A549 (cell line): Measurements from ENCODE around the gene SOHLH2. TPM values are rescaled to one million over a fixed set of nuclear protein-coding genes. Genes with fewer than 3 reads are reported as not detected.

Experiments used
- ATAC-seq, 2 experiments: fragments of 200-7000 bp in 1 of 2; fragments of >200 bp in 1 of 2; cut with Nextera tagmentation in 1 of 2; cut with Tn5 transposase in 1 of 2; 3 replicates each; pipeline versions ENCODE4 v1.8.0 to v1.9.1; 2018 to 2020; ENCODE audit warnings: mild to moderate bottlenecking in 1 of 2, moderate library complexity in 1 of 2
- CTCF ChIA-PET: fragments of 300-600 bp; sonication (Branson Sonifier 250); formaldehyde crosslinking; extraction: SDS; loops from one replicate; lab custom pipeline; 2021; ENCODE audit warnings: antibody characterized with exemption, inconsistent platforms; lab: Yijun Ruan, JAX
- POLR2A ChIA-PET: fragments of 350-600 bp; formaldehyde crosslinking; extraction: SDS; loops from one replicate; lab custom pipeline; 2021; ENCODE audit warnings: antibody characterized with exemption, inconsistent platforms; lab: Yijun Ruan, JAX
- DNase-seq, 2 experiments: peaks; one replicate each; pipeline versions ENCODE4 v3.0.0 to v3.0.0-alpha.2; 2011 to 2016; ENCODE audit warnings: low read depth in 1 of 2, low spot score in 1 of 2
- FAIRE-seq: peaks from 2 replicates; lab custom pipeline; 2011; peaks lifted over from hg19 to GRCh38; lab: Jason Lieb, UNC
- H3K27ac ChIP-seq, 2 experiments: fragments of >200 bp; sonication (Bioruptor Twin); formaldehyde crosslinking; 3 replicates each; pipeline ENCODE4 v1.5.1; 2016 to 2017
- H3K4me1 ChIP-seq: fragments of >200 bp; sonication (Bioruptor Twin); formaldehyde crosslinking; 3 replicates; pipeline ENCODE4 v1.6.1; 2016
- H3K4me2 ChIP-seq: fragments of >200 bp; sonication (Bioruptor Twin); formaldehyde crosslinking; 3 replicates; pipeline ENCODE4 v1.6.1; 2016
- H3K4me3 ChIP-seq: fragments of >200 bp; sonication (Bioruptor Twin); formaldehyde crosslinking; 3 replicates; pipeline ENCODE4 v1.5.1; 2016
- H3K9me3 ChIP-seq: fragments of >200 bp; sonication (Bioruptor Twin); formaldehyde crosslinking; 3 replicates; pipeline ENCODE4 v1.6.1; 2016
- BHLHE40 ChIP-seq: IDR thresholded peaks from 2 replicates; pipeline ENCODE4 v1.6.1; 2012; ENCODE audit warnings: low read depth, low read length, inconsistent platforms
- CEBPB ChIP-seq, 2 experiments: fragments of >200 bp in 1 of 2; sonication (Bioruptor Twin) in 1 of 2; formaldehyde crosslinking in 1 of 2; IDR thresholded peaks; 2 replicates each; pipeline ENCODE4 v1.6.1; 2012 to 2016
- CHD2 ChIP-seq: fragments of 150-350 bp; IDR thresholded peaks from 2 replicates; pipeline ENCODE4 v1.6.1; 2014; ENCODE audit warnings: low read length; ENCODE audit not compliant: partially characterized antibody
- EHF ChIP-seq: fragments of 250-450 bp; sonication (Bioruptor Pico); IDR thresholded peaks from 2 replicates; pipeline ENCODE4 v1.5.0; 2020; ENCODE audit warnings: mild to moderate bottlenecking
- EP300 ChIP-seq, 2 experiments: fragments of >200 bp; sonication (Bioruptor Twin); formaldehyde crosslinking; IDR thresholded peaks; 2 replicates in 1 of 2; 3 replicates in 1 of 2; pipeline ENCODE4 v1.6.1; 2016 to 2017
- FOSL2 ChIP-seq, 2 experiments: fragments of 450-650 bp in 1 of 2; fragments of >200 bp in 1 of 2; sonication (Bioruptor Twin) in 1 of 2; formaldehyde crosslinking; IDR thresholded peaks; 2 replicates each; pipeline versions ENCODE4 v1.5.0 to v1.6.1; 2016 to 2020; ENCODE audit warnings: mild to moderate bottlenecking in 1 of 2, moderate library complexity in 1 of 2
- HEYL ChIP-seq: fragments of 250-450 bp; sonication (Bioruptor Pico); IDR thresholded peaks from 2 replicates; pipeline ENCODE4 v1.8.0; 2021; ENCODE audit warnings: mild to moderate bottlenecking, moderate library complexity
- HOXB5 ChIP-seq: fragments of 250-450 bp; sonication (Bioruptor Pico); IDR thresholded peaks from 2 replicates; pipeline ENCODE4 v1.5.0; 2020; ENCODE audit warnings: mild to moderate bottlenecking, moderate library complexity
- KDM1A ChIP-seq: fragments of 200-600 bp; sonication (generic); IDR thresholded peaks from 2 replicates; pipeline ENCODE4 v1.6.1; 2016; ENCODE audit warnings: low read depth, mild to moderate bottlenecking
- KDM5A ChIP-seq: fragments of 200-600 bp; sonication (generic); IDR thresholded peaks from 2 replicates; pipeline ENCODE4 v1.6.1; 2016; ENCODE audit warnings: antibody characterized with exemption, mild to moderate bottlenecking
- MAFK ChIP-seq: fragments of 450-650 bp; IDR thresholded peaks from 2 replicates; pipeline ENCODE4 v1.6.1; 2014; ENCODE audit not compliant: partially characterized antibody
- MAZ ChIP-seq: fragments of 150-350 bp; IDR thresholded peaks from 2 replicates; pipeline ENCODE4 v1.6.1; 2014; ENCODE audit warnings: antibody characterized with exemption, low read depth, low read length, borderline replicate concordance
- NR3C1 ChIP-seq: fragments of >200 bp; sonication (Bioruptor Twin); formaldehyde crosslinking; IDR thresholded peaks from 3 replicates; pipeline ENCODE4 v1.6.1; 2017
- POLR2AphosphoS2 ChIP-seq: conservative IDR thresholded peaks from 2 replicates; pipeline ENCODE4 v1.6.1; 2012; ENCODE audit warnings: low read length, improper control_type of control experiment, inconsistent platforms
- RARB ChIP-seq: fragments of 250-450 bp; sonication (Bioruptor Pico); IDR thresholded peaks from 2 replicates; pipeline ENCODE4 v1.8.0; 2021; ENCODE audit warnings: mild to moderate bottlenecking, moderate library complexity
- SREBF2 ChIP-seq: fragments of 450-650 bp; IDR thresholded peaks from 2 replicates; pipeline ENCODE4 v1.6.1; 2014; ENCODE audit warnings: mild to moderate bottlenecking, moderate library complexity
- TFCP2L1 ChIP-seq: fragments of 250-450 bp; sonication (Bioruptor Pico); IDR thresholded peaks from 2 replicates; pipeline ENCODE4 v1.5.0; 2021; ENCODE audit warnings: mild to moderate bottlenecking
- TP53 ChIP-seq: fragments of 250-450 bp; sonication (Bioruptor Pico); IDR thresholded peaks from 2 replicates; pipeline ENCODE4 v1.5.0; 2021; ENCODE audit warnings: mild to moderate bottlenecking, moderate library complexity
- ZC3H11A ChIP-seq: fragments of 450-650 bp; IDR thresholded peaks from 2 replicates; pipeline ENCODE4 v1.6.1; 2014; ENCODE audit warnings: antibody characterized with exemption, mild to moderate bottlenecking
- ZSCAN20 ChIP-seq: fragments of 250-450 bp; sonication (Bioruptor Pico); IDR thresholded peaks from 2 replicates; pipeline ENCODE4 v1.8.0; 2022; ENCODE audit warnings: mild to moderate bottlenecking, moderate library complexity
- WGBS: methylation state at CpG from one replicate; pipeline ENCODE4 v1.1.6; 2017; ENCODE audit errors: missing lambda C conversion rate; 5-methylcytosine and 5-hydroxymethylcytosine counted together
- polyA plus RNA-seq, 4 experiments: library from polyadenylated mRNA; depleted of rRNA in 3 of 4; stranded (reverse); fragments of >200 nt; fragmentation: RNase III in 1 of 4; extraction: RNeasy Plus Mini Kit Qiagen cat#74134 plus additional on column Dnase treatment in 1 of 4; gene quantifications; 2 replicates in 3 of 4; 3 replicates in 1 of 4; pipeline ENCODE4 v1.2.3, GENCODE V29; 2011 to 2017
- TF ChIP-seq, protein P1 (sequence below): IDR thresholded peaks from 2 replicates; pipeline ENCODE4 v1.6.1; 2012
- TF ChIP-seq, protein P2 (sequence below): fragments of 200-600 bp; sonication (generic); IDR thresholded peaks from 2 replicates; pipeline ENCODE4 v1.6.1; 2016; ENCODE audit warnings: antibody characterized with exemption, mild to moderate bottlenecking, moderate library complexity

The SOHLH2 gene
- polyA plus RNA-seq, 2 of the 4 experiments (the other 2 are of a cell fraction): 0.14 TPM; not detected in 1

DNA sequence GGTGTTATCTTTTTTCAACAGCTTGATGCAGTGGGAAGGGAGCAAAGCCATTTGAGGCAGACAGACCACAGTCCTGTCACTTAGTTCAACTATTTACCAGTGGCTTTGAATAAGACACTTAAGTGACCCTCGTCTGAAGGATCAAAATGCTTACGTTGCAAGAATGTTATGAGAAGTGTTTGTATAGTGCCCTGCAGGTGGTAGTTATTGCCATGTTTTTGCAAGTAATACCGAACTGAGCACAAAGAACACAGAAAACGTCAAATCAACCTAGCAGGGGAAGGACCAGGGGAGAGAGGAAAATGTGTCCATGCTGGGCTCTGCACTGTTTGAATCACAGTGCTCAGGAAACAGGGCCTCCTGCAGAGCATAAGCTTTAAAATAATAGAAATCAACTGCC, 2.8 kb downstream of the SOHLH2 start:
- DNase-seq: no peak
- no peak for ATAC-seq
- Histone ChIP-seq H3K27ac (no peak overlapping the region), H3K4me3 (no peak overlapping the region), H3K9me3 (no peaks in the 10 kb centered on the region), H3K4me1 (no peaks in the 10 kb centered on the region), H3K4me2 (no peak overlapping the region)
- FAIRE-seq: no peak
- ChIA-PET POLR2A (no interaction called here), CTCF (interaction anchor here (1.0 kb wide), 1 partner anchor 24 kb away, joined by 3 read pairs; no protein-coding TSS in a partner anchor)
- TF ChIP-seq POLR2AphosphoS2: no peak
- no peak for TF ChIP-seq BHLHE40
- no peak for TF ChIP-seq CHD2
- TF ChIP-seq, protein P1, sequence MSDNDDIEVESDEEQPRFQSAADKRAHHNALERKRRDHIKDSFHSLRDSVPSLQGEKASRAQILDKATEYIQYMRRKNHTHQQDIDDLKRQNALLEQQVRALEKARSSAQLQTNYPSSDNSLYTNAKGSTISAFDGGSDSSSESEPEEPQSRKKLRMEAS: no peak
- no peak for TF ChIP-seq ZSCAN20 (CRISPR knock-in tag)
- TF ChIP-seq MAFK: peak; percentile 78
- TF ChIP-seq TFCP2L1 (CRISPR knock-in tag): no peak
- no peak for TF ChIP-seq EHF (CRISPR knock-in tag)
- WGBS: 1% methylated on average over 4 of the region's 4 CpGs

DNA sequence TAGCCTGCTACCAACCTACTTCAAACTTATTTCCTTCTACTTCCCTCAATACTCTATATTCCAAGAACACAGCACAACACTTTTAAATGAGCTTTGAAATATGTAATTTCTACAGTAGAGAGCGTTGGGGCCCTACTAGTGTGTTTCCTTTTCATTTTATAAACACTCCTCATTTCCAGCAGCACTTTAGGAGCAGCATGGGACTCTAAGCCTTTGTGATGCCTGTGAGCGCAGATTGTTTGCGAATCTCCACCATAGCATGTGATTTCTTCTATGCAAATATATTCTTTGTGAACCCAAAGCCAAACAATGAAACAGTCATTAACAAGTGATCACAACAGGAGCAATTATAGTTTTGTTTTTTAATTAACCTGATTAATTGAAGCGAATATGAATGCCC, 3.6 kb downstream of the SOHLH2 start:
- H3K4me2 ChIP-seq: no peak overlapping the region
- ATAC-seq (no peak), DNase-seq (no peak), FAIRE-seq (no peak)
- no peak overlapping the region for H3K27ac ChIP-seq
- ChIA-PET POLR2A (no interaction called here), CTCF (no interaction called here)
- no peaks in the 10 kb centered on the region for H3K4me1 ChIP-seq
- TF ChIP-seq TP53 (CRISPR knock-in tag): no peak
- no peak for TF ChIP-seq SREBF2
- TF ChIP-seq RARB: no peak
- no peak for TF ChIP-seq HEYL
- TF ChIP-seq FOSL2 (IDR thresholded peaks at IDR 0.05): no peak
- no peak for TF ChIP-seq FOSL2 (CRISPR knock-in tag; IDR thresholded peaks at IDR 0.05)
- no peak for TF ChIP-seq MAZ
- no peak for TF ChIP-seq EP300 (IDR thresholded peaks at IDR 0.05)
- TF ChIP-seq KDM1A: no peak
- TF ChIP-seq BHLHE40: no peak
- TF ChIP-seq, protein P2, sequence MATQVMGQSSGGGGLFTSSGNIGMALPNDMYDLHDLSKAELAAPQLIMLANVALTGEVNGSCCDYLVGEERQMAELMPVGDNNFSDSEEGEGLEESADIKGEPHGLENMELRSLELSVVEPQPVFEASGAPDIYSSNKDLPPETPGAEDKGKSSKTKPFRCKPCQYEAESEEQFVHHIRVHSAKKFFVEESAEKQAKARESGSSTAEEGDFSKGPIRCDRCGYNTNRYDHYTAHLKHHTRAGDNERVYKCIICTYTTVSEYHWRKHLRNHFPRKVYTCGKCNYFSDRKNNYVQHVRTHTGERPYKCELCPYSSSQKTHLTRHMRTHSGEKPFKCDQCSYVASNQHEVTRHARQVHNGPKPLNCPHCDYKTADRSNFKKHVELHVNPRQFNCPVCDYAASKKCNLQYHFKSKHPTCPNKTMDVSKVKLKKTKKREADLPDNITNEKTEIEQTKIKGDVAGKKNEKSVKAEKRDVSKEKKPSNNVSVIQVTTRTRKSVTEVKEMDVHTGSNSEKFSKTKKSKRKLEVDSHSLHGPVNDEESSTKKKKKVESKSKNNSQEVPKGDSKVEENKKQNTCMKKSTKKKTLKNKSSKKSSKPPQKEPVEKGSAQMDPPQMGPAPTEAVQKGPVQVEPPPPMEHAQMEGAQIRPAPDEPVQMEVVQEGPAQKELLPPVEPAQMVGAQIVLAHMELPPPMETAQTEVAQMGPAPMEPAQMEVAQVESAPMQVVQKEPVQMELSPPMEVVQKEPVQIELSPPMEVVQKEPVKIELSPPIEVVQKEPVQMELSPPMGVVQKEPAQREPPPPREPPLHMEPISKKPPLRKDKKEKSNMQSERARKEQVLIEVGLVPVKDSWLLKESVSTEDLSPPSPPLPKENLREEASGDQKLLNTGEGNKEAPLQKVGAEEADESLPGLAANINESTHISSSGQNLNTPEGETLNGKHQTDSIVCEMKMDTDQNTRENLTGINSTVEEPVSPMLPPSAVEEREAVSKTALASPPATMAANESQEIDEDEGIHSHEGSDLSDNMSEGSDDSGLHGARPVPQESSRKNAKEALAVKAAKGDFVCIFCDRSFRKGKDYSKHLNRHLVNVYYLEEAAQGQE: no peak
- TF ChIP-seq HOXB5 (CRISPR knock-in tag): no peak
- 42% methylated on average over 4 of the region's 4 CpGs for WGBS
- no peak overlapping the region for H3K4me3 ChIP-seq
- H3K9me3 ChIP-seq: no peaks in the 10 kb centered on the region

DNA sequence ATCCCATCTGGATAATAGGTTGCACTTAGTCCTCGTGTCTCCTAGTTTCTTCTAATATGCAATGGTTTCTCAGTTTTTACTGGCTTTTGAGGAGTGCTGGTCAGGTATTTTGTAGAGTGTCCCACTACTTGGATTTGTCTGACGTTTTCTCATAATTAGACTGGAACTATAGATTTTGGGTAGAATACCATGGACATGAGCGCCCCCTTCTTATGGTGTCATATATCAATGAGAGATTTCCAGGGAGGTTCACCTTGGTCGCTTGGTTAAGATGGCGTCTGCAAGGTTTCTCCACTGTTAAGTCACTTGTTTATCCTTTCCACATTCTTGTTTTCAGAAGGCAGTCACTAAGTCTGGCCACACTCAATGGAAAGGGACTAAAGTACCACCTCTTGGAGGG, 6.7 kb downstream of the SOHLH2 start:
- DNase-seq (no peak), ATAC-seq (no peak), FAIRE-seq (no peak)
- ChIA-PET CTCF (no interaction called here), POLR2A (no interaction called here)
- H3K4me2 ChIP-seq: no peak overlapping the region
- 11% methylated on average over 5 of the region's 5 CpGs for WGBS
- H3K9me3 ChIP-seq: no peaks in the 10 kb centered on the region
- no peak overlapping the region for H3K27ac ChIP-seq
- no peak overlapping the region for H3K4me3 ChIP-seq
- H3K4me1 ChIP-seq: no peaks in the 10 kb centered on the region
- TF ChIP-seq FOSL2 (IDR thresholded peaks at IDR 0.05) (no peak), FOSL2 (CRISPR knock-in tag; IDR thresholded peaks at IDR 0.05) (no peak), CEBPB (IDR thresholded peaks at IDR 0.05) (no peak), NR3C1 (no peak), ZC3H11A (no peak), KDM5A (no peak)
- TF ChIP-seq, protein P2: no peak
